Left colon (tissue), 2 donors: ENCODE results near the gene RIPPLY1. TPM values are rescaled to one million over a fixed set of nuclear protein-coding genes. Genes with fewer than 3 reads are reported as not detected.

Experiments used
- ATAC-seq: fragments of 200-7000 bp; cut with Tn5 transposase; one replicate; pipeline ENCODE4 v1.9.1; 2020; ENCODE audit warnings: mild to moderate bottlenecking, moderate library complexity
- DNase-seq, 2 donors: peaks; one replicate each; pipeline ENCODE4 v3.0.0-alpha.2; 2020
- intact Hi-C, 2 donors: fragments of 100-400 bp; cut with DNase I in 1 of 2; cut with micrococcal nuclease in 1 of 2; formaldehyde crosslinking; loops; one replicate each; pipeline versions ENCODE4 v1.11.2 to v1.14.0; 2022; cut with DNase I, micrococcal nuclease
- total RNA-seq, 2 donors: library from RNA; stranded (reverse); fragmentation: NEBNext Ultra II Directional; extraction: Animal tissue kit (Norgen Biotek cat#: 25700); gene quantifications; one replicate each; pipeline ENCODE4 v1.2.1, GENCODE V29; 2021
- donor health status: DM: no; HTN: no; CAD: no.
- donor health status: DM: yes; HTN: yes; CAD: no.

RIPPLY1 gene
- total RNA-seq, 2 donors from 2014 or later, result not detected

DNA sequence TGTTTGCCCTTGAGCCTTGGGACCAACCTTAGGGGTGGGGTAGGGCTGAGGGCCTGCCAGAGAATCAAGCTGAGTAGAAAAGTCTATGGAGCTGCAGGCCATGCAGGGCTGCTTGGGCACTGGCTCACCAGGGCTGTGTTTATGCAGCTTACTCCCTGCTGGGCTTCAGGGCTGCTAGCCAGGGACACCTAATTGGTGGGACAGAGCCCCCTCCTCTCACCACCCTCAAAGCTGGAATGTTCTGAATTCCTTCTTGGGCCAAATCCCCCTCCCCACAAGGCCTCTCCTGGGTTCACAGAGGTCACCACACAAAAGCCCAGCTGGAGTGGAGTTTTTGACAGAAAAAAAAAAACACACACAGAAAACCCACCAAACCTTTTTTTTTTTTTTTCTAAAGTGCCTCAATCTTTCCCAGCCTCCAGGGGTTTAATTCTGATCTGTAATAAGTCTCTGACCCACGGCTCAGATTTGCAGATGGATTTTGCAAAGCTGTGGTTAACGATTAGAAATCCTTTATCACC, 16.9 kb upstream of the RIPPLY1 start, which contains the start of gene CLDN2:
Gene CLDN2, plus strand, starts transcription at position 471 of the 521 bp plus-strand sequence. CDS start 7,827 bp downstream, outside the sequence.
- no peak for DNase-seq
- no peak for ATAC-seq
- intact Hi-C loops, result no loop called here

DNA sequence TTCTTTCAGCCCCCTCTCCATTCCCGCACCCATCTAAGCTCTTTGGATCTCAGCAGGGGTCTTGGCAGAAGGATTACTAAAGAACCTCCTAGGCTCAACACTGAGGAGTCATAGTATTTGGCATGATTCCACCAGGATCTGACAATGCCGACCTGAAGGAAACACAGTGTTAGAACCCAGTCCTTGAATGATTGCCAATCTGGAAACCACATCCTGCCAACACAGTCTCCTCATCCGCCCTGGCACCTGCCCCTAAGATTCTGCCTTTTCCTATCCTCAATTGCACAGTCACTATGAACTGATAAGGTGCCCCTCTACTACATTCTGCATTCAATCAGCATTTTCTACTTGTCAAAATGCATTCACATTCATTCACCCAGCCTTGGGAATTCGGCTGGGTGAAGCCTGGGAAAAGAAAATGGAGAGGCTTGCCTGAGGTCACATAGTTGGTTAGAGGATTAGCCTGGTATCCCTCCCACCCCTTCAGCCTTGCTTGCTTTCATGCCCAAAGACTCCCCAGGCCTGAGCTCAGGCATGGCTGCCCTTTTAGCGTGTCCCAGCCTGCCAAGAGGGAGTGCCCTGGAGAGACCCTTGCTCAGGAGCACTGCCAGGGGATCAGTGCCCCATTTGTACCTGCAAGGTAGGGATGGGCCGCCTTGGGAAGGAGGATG, 14.8 kb upstream of the RIPPLY1 start:
- ATAC-seq (no peak), DNase-seq (no peak)
- intact Hi-C loops, result no loop called here

DNA sequence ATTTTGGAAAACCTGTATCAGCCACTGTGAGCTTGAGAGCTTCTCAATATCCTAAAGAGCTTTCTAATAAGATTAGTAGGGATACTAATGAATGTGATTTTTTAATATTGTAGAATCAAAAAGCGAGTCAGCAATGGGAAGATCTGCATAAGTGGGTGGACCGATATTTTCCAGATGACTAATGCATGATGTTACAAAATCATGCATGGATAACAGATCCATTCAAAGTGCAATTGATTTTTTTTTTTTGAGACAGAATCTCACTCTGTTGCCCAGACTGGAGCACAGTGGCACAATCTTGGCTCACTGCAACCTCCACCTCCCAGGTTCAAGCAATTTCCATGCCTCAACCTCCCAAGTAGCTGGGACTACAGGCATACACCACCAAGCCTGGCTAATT, 9.7 kb upstream of the RIPPLY1 start:
- ATAC-seq (no peak), DNase-seq (no peak)
- intact Hi-C loops, result no loop called here

DNA sequence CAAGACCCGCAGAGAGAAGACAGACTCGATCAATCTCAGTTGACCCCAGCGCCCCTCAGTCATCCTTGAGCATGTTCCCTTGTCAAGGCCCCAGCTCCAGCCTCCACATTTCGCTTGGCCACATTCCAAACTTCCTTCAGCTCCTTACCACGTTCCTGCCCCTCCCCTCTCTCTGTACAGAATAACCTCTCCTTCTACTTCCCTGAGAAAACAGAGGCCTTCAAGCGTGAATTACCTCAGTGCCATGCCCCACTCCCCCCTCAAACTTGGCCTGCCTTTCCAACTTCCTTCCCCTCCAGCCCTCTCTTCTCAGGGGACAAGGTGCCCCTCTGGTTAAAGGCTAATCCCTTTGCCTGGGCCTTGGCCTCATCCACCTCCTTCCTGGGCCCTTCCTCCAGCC, 3.2 kb upstream of the RIPPLY1 start:
- intact Hi-C loops, result no loop called here
- ATAC-seq, result peak; percentile 83

DNA sequence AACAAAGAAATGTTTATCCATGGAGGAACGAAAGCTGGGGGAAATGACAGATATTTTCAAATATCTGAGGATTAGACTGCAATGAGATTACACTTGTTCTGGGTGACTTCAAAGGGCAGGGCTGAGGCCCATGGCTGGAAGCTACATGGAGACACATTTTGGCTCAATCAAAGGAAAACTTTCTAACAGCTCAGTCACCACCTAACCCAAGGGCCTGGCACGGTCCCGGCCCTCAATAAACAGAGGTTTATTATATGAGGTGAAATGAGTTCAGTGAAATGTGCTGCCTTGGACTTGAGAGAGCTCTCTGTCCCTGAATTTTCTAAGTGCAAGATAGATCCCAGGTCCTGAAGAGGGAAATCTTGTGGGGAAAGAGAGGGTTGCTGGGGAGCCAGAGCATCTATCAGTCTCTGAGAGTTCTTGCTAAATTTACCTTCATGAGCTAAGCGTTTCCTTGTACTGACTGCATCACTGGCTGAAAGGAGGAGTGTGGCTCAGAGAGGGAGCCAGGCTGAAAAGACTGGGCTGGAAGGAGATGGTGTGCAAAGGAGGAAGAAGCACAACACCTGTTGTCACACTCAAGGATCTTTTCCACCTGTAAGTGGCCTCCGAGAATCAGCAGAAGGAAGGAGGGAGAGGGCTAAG, 2.0 kb upstream of the RIPPLY1 start:
- intact Hi-C loops, result no loop called here
- ATAC-seq (peak; percentile 67), DNase-seq (peak in 1 of 2 donors; percentile 10)

More for the DNA sequence above, 3.2 kb upstream of the RIPPLY1 start:
- DNase-seq, result peak in 1 of 2 donors; percentile 31

DNA sequence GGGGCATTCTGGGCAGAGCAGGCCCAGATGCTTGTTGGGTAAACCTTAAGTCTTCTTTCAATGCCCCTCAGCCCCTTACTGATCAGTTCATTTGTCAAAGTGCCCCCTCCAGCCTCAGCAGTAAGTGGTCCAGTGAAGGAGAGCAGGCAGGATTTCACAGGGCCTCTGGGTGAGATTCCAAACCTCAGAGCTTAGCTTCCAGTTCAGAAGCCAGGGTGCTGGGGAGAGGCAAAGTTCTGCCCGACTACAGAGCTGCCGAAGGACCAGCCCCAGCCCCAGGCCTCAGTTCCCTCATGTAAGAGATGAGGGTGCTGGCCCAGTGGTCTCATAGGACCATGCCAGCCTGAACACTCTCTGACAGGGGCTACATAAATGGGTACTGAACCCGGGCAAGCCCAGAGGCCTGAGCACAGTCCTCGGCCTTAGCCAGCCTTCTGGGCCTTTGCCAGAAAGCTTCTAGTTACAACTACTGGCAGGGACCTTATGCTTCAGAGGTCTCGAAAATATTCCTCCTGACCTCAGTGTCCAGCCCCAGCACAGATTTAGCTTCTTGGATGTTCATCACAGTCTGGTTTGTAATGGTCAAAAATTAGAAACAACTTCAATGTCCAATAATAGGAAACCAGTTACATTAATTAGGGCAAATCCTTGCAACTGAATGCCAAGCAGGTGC, 851 bp upstream of the RIPPLY1 start:
- DNase-seq (no peak), ATAC-seq (no peak)
- intact Hi-C loops, result no loop called here

DNA sequence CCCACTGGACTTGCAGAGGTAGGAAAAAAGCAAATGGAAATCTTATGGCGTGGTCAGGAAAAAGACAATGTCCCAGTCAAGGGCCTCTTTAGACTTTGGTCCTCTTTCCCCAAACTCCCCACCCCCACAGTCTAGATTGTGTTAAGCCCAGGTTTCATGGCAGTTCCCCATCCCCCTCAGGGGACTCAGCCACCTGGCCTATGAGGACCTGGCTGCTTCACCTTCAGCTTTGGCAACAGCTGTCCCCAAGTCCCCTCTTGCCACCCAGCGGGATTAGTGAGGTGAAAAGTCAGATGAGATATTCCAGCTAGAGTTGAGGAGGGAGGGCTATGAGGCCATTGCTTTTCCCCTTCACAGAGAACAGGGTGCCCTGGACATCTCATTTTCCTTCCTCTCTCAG, 457 bp downstream of the RIPPLY1 start:
- DNase-seq, result no peak
- ATAC-seq, result no peak
- intact Hi-C loops, result no loop called here

DNA sequence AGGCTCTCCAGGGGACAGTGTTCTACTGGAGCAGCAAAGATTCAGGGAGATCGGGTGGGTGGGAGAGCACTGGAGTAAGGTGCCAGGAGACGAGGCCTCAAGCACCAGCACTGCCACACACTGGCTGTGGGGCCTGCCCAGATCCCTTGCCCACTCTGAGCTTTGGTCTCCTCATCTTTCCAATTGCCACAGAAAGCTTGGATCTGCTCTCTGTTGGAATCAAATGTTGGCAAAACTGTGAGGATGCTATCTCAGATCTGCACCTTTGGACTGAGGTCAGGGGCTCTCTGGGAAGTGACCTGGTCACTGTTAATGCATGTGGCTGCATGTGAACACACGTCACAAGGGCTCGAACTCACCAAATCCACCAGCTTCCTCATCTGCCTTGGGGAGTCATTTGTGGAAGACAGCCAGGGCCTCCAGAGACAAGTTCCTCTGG, 1.3 kb downstream of the RIPPLY1 start:
- DNase-seq (no peak), ATAC-seq (no peak)
- intact Hi-C loops, result no loop called here

DNA sequence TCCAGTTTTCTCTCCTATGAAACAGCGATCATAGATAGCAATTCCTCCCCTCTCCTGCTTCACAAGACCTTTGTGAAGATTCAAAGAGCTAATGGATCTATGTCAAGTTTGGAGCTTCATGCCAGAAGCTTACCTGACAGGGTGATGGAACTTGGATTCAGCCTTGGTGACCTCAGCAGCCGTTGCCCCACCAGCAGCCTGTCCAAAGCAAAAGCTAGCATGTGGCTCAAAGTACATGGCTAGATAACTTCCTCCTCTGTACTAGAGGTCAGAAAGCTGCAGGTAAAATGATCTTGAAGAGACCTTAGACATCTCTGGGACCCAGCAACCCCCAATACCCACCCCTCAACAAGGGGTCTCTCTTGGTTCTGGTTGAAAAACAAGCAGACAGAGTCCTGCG, 1.8 kb downstream of the RIPPLY1 start:
- ATAC-seq (peak; percentile 50), DNase-seq (no peak)
- intact Hi-C loops, result no loop called here

DNA sequence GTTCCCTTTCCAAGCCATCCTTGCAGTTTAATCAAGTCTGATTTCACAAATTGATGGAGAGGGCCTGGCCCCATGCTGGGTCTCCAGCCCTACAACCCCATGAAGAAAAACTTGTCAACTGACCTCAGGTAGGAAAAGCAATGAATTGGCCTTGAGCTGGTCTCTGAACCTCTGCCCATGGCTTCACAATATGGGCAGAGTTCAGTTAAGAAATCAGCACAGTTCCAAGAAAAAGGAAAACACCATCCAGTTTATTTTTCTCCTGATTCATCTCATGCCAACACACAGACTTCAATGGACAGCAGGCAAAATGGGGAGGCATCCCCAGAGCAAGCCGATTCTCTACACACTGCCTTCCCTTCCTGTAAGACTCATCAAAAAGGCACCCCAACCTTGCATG, 3.3 kb downstream of the RIPPLY1 start:
- no peak for ATAC-seq
- DNase-seq, result no peak
- intact Hi-C loops, result no loop called here

DNA sequence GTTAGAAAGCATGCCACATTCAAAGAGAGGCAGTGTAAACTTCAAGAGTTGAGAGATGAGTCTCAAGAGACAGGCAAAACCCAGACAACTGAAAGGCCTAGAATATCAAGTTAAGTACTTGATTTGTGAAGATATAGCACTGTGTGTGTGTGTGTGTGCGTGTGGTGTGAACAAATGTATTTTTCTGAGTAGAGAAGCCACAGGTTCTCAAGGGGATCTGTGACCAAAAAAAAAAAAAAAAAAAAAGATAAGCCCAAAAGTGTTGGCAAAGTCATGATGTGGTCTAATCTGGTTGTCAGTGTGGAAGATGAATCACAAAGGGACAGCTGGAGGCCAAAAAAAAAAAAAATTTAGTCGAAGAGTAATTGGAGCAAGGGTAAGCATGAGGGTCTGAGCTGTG, 3.9 kb downstream of the RIPPLY1 start:
- DNase-seq, result no peak
- intact Hi-C loops, result no loop called here
- no peak for ATAC-seq

DNA sequence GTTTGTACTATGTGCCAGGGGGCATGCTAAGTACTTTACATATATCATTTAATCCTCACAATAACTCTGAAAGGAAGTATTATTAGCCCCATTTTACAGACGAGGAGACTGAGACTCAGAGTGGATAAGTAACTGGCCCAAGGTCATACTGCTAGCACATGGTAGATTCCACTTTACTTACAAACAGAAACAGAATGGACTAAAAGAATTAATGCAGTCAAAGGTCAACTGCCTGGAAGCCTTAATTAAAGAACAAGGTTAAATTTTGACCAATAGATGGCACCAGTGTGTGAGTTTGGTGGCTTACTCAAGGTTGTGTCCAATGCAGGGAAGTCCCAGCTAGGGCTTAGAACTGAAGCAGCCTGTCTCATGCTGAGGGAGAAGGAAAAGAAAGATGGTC, 4.7 kb downstream of the RIPPLY1 start:
- ATAC-seq (peak; percentile 79), DNase-seq (no peak)
- intact Hi-C loops, result no loop called here

DNA sequence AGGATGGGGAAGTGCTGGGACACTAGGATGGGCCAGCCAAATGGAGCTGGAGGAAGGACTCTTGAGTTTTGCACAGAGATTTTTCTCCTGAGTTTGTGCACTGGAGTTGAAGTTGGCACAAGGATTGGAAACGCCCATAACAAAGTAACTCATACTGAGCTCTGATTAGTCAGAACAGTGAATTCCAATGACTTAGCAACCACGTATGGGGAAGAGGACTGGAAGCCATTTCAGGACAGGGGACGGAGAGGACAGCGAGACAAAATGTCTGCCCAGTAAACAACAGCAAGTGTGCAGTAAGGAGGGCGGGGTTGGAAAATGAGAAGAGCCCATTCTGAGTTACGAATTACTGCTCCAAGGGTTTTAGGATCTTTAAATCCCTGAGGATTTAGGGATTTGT, 5.9 kb downstream of the RIPPLY1 start:
- intact Hi-C loops, result no loop called here
- no peak for DNase-seq
- ATAC-seq, result no peak

DNA sequence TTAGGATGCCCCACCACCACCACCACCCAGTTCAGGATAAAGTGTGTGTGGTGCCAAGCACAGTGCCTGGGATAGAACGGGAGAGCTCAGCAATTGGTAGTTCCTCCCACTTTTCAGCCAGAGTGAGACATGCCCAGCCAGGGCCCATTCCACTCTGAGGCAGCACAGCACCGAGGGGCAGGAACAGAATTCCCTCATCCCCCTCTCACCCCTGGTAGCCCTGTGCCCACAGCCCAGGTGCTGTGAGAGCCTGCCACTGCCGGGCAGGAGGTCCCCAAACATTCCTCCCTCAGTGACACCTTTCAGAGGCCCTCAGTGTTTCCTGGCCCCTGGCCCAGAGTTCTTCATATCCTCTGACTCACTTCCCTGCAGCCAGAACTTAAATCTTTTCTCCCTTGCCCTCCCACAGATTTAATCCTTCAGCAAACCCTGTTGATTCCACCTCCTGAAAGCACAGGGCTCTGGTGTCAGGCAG, 8.1 kb downstream of the RIPPLY1 start:
- ATAC-seq (no peak), DNase-seq (no peak)
- intact Hi-C loops, result loop anchor here in 1 of 2 donors (5.0 kb wide), 1 partner anchor 57 kb away; no protein-coding TSS in a partner anchor

DNA sequence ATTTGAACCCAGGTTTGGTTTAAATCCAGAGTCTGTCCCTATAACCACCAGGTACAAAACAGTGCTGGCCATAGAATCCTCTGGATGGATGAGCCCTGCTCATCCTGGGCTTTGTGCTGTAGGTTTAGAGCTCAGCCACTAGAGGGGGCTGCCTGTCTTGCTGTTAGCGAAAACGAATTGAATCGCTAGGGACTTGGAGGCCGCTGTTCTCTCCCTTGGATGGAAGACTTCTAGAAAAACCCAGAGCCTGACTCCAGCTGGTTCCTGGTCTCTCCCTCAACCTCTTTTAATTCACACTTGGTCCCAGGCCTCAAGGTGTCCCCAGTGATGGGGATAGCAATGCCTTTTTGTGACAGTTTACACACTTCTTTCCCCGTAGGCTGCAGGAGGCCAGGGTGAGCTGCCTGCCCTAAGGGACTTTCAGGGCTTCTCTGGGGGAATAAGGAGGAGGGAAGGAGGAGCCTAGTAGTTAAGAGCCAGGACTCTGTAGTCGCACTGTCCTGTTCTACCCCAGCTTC, 8.7 kb downstream of the RIPPLY1 start:
- peak; percentile 45 to 47 for DNase-seq
- intact Hi-C loops, result loop anchor here in 1 of 2 donors (5.0 kb wide), 1 partner anchor 58 kb away; no protein-coding TSS in a partner anchor

DNA sequence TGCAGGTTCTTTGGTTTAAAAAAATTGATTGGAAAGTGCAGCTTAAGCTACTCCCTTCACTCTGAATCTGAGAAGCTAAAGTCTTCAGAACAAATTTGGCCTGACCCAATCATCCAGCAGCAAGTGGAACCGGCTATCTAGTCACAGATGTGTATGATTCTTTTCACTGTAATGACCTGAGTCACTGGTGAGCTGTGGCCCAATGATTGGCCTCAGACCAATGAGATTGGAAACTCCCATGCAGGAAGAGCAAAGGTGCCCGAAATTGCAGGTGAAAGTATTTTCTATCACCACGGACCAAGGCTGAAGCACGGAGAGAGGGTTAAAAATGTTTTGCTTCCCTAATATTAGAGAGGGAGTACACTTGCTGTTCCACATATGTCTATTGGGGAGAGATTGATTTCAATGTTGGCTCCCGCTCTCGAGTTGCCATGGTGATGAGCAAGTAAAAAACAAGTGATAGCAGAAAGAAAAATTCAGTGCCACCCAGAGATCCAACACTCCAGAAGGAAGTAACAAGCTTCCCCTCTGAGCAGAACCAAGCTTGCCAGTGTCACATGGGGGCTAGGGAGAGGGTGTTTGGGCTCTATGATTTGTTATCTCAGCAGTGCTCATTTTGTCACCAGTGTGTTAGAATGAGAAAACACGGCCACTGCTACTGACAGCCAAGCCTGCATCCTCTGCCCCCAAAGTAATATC, 11.2 kb downstream of the RIPPLY1 start:
- DNase-seq, result no peak
- intact Hi-C loops, result loop anchor here in 1 of 2 donors (5.0 kb wide), 1 partner anchor 60 kb away; no protein-coding TSS in a partner anchor
- ATAC-seq, result peak; percentile 39

More for the DNA sequence above, 8.7 kb downstream of the RIPPLY1 start:
- peak; percentile 77 for ATAC-seq

DNA sequence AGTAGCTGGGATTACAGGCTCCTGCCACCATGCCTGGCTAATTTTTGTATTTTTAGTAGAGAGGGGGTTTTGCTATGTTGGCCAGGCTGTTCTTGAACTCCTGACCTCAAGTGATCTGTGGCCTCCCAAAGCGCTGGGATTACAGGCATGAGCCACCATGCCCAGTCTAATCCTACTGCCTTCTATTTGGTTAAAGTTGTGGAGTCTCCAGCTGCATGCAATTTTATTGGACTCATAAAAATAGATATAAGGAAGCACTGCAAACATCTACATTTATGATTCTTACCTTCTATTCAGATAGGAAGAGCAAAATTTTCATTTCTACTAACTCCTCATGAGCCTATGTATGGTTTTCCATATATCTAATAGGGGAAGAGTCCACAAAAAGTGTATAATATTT, 13.7 kb downstream of the RIPPLY1 start:
- intact Hi-C loops, result no loop called here
- ATAC-seq, result peak; percentile 75
- DNase-seq, result no peak

DNA sequence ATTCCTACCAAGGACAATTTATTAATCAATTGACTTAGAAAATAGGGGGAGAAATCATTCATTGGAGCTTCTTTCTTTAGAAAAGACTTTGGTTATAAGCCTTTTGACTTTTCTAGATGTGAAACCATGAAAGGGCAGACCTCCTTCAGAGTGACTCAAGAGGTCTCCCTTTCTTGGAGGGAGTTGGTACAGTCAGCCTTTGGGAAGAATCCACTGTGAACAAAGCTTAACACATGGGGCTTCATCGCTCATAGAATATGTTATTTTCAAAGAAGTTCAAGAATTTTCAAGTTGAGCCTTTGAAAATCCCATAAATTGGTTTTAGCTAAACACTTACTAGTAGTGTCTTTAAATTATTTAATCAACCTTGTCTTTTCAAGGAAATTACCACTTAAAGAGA, 28.0 kb downstream of the RIPPLY1 start:
- DNase-seq (no peak), ATAC-seq (no peak)
- intact Hi-C loops, result no loop called here

DNA sequence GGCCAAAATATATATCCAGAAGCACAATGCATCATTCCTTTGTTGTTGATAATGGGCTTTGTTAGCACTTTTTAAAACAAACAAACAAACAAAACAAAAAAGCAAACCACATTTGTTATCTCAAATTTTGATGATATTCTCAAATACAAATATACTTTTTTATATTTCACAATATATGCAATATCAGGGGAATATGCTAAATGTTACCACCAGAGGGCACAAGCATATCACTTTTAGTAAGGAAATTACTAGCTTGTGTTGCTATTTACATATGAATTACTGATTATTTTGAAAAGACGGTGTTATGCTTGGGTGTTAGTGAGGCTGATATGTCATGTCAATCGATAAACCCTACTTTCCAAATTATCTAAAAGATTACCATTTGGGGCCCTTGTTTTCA, 29.1 kb downstream of the RIPPLY1 start:
- no peak for ATAC-seq
- intact Hi-C loops, result no loop called here
- no peak for DNase-seq
